ENCODE results near the gene ADAMTS15.
"Not testable (repeated sequence)": the region's sequence is repeated elsewhere in the genome, so short reads cannot be mapped to it uniquely, and the experiment has no call there.

ADAMTS15 gene

DNA sequence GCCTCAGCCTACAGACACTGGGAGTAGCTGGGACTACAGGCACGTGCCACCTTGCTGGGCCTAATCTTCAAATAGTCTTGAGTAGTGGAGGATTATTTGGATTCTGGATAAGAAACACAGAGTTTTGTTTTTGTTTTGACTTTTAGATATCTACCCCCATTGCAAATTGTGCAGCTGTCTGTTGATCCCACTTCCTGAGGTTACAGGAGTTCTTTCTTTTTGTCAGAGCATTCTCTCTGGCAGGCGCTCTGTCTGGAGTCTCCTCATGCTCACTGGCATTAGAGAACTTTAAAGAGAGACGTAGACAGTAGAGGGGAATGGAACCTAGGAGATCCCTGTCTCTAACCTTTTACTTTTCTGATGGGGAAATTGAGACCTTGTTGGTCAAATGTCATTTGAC lies 12.3 kb upstream of the ADAMTS15 start:
- DNase-seq (ENCODE audit: low spot score), result no peak

DNA sequence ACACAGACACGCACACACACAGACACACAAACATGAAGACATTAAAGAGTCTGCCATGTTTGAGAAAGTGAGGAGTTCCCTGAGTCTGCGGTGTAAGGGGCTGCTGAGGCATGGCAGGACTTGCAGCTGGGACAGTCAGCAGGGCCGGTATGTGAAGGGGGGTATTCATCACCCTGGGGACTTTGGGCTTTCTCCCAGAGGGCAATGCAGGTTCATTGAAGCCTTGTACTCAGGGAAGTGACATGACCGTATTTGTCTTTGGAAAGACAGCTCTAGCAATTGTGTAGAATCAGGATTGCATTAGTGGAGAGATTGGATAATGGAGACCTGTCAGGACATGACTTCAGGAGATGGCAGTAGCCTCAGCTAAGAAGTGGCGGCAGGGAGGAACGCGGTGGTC lies 10.6 kb upstream of the ADAMTS15 start:
- no peak for DNase-seq (ENCODE audit: low spot score)

DNA sequence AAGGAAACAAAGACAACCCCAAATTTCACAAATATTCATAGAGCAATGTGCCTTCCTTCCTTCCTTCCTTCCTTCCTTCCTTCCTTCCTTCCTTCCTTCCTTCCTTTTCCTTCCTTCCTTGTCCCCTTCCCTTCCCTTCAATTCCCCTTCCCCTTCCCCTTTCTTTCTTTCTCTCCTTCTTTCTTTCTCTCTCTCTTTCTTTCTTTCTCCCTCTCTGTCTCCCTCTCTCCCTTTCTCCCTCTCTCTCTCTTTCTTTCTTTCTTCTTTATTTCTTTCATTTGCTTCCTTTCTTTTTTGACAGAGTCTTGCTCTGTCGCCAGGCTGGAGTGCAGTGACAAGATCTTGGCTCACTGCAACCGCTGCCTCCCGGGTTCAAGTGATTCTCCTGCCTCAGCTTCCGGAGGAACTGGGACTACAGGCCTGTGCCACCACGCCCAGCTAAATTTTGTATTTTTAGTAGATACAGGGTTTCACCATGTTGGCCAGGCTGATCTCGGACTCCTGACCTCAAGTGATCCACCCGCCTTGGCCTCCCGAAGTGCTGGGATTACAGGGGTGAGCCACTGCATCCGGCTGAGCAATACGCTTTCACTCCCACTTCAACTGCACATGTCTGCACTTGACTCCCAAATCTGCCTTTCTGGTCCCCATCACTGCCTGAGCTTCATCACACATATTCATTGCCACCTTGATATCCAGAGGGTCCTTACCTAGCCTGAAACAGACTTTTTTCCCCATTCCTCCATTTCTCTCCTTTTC lies 9.9 kb upstream of the ADAMTS15 start:
- not testable (repeated sequence) for DNase-seq (ENCODE audit: low spot score)

- no peak for DNase-seq (ENCODE audit: low spot score)
Measured at GRCh38 chr11:130439160-130439519, 9.3 kb upstream of the ADAMTS15 start.

- no peak for DNase-seq (ENCODE audit: low spot score)
Measured at GRCh38 chr11:130439876-130440275, 8.6 kb upstream of the ADAMTS15 start.

- no peak for DNase-seq (ENCODE audit: low spot score)
Measured at GRCh38 chr11:130441719-130442118, 6.7 kb upstream of the ADAMTS15 start.

- no peak for DNase-seq (ENCODE audit: low spot score)
Measured at GRCh38 chr11:130442737-130443136, 5.7 kb upstream of the ADAMTS15 start.

- no peak for DNase-seq (ENCODE audit: low spot score)
Measured at GRCh38 chr11:130445788-130446187, 2.7 kb upstream of the ADAMTS15 start.

GRCh38 chr11:130448039-130448415 lies 418 bp upstream of the ADAMTS15 start:
- no peak for DNase-seq (ENCODE audit: low spot score)

- DNase-seq (ENCODE audit: low spot score), result no peak
Measured at GRCh38 chr11:130449310-130449990, 1.0 kb downstream of the ADAMTS15 start.

DNA sequence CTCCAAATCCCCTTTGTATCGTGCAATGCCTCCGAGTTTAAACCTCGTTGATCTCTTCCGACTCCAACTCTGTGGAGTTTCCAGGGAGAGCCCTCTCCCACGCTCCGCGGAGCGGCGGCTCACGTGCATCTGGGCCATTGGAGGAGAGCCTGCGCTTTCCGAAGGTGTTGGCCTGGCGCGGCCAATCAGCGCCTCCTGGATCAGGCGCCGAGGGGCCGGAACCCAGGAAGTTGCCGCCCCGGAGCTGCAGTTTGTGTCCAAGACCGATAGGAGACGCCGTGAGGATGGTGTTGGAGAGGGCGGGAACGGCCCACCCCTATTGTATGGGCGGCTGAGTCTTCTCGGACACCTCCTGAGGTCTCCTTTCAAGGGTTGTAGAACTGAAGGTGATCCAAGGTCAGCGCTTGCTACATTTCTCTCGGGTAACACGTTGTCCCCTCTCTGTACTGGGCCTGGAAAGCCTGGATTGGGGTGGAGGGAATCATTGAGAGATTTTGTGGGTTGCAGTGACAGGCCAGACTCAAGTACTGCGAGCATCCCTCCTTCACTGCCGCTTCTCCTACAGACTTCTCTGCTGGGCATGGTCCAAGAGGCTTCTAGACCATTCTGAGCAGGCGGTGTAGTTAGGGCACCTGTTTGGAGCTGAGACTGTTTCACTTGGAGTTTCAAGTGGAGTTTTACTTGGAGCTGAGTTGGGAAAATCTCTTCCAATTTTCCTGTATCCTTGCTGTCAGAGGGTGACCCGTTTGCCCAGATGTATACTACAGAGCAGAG lies 1.7 kb downstream of the ADAMTS15 start:
- DNase-seq (ENCODE audit: low spot score), result no peak

DNA sequence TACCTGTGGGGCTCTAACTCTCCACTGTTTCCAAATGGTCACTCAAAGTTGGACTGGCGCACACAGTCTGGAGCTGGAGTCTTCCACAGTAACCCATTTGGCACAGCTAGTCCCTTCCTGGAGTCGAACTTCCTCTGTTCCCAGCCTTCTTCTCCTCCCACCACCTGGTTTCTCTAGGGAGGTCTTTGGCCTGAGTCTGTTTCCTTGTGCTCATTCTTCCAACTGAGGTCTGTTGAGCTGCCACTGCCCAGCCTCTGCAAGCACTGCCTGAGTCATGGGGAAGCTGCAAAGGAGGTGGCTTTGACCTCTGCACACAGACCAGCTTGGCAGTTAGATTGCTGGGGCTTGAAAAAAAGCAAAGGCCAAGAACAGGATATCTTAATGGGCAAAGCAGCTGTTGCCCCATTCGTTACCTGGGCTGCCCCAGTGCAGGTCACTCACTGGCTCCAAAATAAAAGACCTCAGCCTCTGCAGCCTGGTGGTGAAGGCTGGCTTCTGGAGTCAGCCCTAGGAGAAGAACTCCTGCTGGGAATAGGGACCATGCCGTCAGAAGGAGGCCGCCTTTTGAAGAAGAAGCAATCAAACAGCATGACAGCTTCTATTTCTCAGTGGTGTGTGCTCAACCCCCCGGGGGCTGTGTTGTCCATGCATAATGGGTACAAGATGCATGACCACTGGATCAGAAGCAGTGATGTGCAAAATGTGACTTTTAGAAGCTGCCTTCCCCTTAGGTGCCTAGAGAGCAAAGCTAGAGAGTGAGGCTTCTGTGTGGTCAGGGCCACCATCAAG lies 3.0 kb downstream of the ADAMTS15 start:
- DNase-seq (ENCODE audit: low spot score), result no peak

GRCh38 chr11:130452176-130452575 lies 3.7 kb downstream of the ADAMTS15 start:
- no peak for DNase-seq (ENCODE audit: low spot score)

GRCh38 chr11:130452940-130453339 lies 4.5 kb downstream of the ADAMTS15 start:
- no peak for DNase-seq (ENCODE audit: low spot score)

- DNase-seq (ENCODE audit: low spot score), result no peak
Measured at GRCh38 chr11:130454491-130455252, 6.2 kb downstream of the ADAMTS15 start.

GRCh38 chr11:130455483-130456127 lies 7.2 kb downstream of the ADAMTS15 start:
- no peak for DNase-seq (ENCODE audit: low spot score)

DNA sequence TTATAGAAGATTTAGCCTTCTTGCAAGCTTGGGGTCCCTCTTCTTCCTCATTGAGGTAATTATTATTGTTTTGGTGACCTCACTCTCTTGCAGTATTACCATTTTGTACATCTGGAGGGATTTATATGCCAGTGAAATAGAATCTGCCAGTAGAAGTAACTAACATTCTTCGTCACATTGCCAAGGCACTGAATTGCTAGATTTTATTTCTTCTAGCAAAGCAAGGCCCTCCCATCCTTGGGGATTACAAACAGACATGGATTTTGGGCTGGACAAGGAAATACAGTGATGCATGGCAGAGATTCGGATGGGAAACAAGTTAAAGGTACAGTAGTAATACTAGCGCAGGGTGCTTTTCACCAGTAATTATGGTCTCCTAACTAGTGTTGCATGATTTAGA lies 7.8 kb downstream of the ADAMTS15 start:
- no peak for DNase-seq (ENCODE audit: low spot score)

DNA sequence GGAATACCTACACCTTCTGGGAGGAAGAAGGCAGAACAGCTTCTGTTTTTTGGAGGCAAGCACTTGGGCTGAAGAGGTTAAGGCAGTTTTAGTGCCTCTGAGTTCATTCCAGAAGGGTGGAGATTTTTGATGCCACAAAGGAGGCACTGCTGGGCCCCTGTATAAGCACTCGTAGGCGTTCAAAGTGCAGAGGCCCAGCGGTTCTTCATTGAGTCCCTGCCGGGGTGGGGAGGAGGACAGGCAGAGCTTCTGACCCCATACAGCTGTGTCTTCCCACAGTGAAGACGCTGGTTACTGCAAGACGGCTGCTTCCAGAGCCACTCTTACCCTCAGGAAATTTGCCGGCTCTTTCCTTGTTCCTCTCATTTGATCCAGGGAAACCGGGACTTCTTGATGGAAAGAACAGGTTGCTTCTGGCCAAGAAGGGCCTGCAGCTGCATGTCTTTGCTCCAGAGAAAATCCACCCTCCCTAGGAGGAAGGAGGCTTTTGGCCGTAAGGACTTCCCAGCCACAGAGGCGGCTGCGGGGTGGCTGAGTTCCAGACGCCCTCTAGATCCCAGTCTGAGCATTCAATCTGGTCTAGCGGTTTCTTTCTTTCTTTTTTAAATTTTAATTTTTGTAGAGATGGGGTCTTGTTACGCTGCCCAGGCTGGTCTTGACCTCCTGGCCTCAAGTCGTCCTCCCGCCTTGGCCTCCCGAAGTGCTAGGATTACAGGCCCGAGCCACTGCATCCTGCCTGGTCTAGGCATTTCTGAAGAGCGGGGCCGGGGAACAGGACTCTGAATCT lies 9.4 kb downstream of the ADAMTS15 start:
- DNase-seq (ENCODE audit: low spot score), result no peak

DNA sequence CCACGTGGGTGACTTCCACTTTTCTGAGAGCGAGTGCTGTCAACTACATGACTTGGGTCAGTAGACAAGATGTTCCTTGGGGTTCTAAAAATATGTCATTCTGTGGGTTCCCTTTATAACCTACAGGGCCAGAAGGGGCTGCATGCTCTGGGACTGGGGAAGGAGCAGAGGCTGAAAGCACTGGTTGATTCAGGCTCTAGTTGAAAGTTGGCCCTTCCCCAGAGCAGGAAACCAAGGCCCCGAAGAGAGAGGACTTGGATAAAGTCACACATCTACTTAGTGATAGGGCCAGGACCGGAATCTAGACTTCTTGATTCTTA lies 9.9 kb downstream of the ADAMTS15 start:
- DNase-seq (ENCODE audit: low spot score), result no peak

- DNase-seq (ENCODE audit: low spot score), result no peak
Measured at GRCh38 chr11:130459521-130459920, 11.1 kb downstream of the ADAMTS15 start.
